ENCODE results near the gene GRK4. TPM values are rescaled to one million over a fixed set of nuclear protein-coding genes. Genes with fewer than 3 reads are reported as not detected.

The GRK4 gene
- total RNA-seq, 1 experiment from 2014 or later, result 4.2 TPM

DNA sequence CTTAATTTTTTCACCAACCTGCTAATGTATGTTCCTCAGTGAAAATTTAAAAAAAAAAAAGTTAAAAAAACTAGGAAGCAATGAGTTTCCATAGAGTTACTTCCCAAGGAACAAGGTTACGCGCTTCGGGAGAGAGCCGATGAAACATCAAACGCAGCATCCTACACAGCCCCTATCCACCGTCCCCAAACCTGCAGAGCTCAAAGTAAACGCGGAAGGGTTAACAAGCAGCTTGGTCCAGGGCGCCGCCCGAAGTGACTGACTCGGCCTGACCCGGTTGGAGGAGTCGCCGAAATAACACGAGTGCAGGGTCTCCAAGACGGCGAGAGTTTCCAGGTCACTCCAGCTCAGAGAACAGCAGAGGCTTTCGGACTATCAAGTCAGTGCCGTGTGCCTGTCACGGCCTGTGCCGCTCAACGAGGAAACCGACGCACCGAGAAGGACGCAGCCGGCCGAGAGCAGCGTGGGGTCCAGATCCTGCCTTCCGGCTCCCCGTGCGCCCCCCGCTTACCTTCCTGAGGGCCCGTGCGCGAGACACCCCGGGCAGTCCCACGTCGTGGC is 677 bp upstream of the GRK4 start:
- ChIA-PET POLR2A (interaction anchor here (0.7 to 1.2 kb wide), 2 partner anchors 11 to 26 kb away, joined by 3 to 4 read pairs; no protein-coding TSS in a partner anchor), RAD21 (ENCODE audit: low non-redundant PET in 1 of 2, low total read pairs in 2 of 2, uncharacterized antibody in 2 of 2, unreplicated experiment in 2 of 2) (no interaction called here), CTCF (interaction anchor here (1.0 to 3.9 kb wide), 4 partner anchors 13 to 199 kb away, joined by 3 to 23 read pairs (median 4); no protein-coding TSS in a partner anchor)
- Histone ChIP-seq H3K27me3 (ENCODE audit: insufficient read depth, low read length) (no peaks in the 10 kb centered on the region), H3K4me2 (ENCODE audit: low read length) (peak overlapping the region; percentile 91), H3K9ac (ENCODE audit: low read length) (peak overlapping the region; percentile 97), H3K36me3 (ENCODE audit: control insufficient read depth in 1 of 2, insufficient read depth in 2 of 2, low read length in 2 of 2) (peaks cover 14 to 21% of the 10 kb centered on the region in 2 experiments), H3K4me3 (replicated peaks in 1 of 2; ENCODE audit: low read depth in 1 of 2, low read length in 2 of 2) (peak overlapping the region; percentile 63 to 94), H3K9me2 (ENCODE audit: insufficient read depth) (no peaks in the 10 kb centered on the region), H3K27ac (ENCODE audit: low read depth, low read length) (peak overlapping the region; percentile 81), H3K9me3 (ENCODE audit: control insufficient read depth in 1 of 2, insufficient read depth in 1 of 2, low read depth in 1 of 2, low read length in 2 of 2) (no peaks in the 10 kb centered on the region), H4K20me1 (ENCODE audit: insufficient read depth) (peaks cover 6% of the 10 kb centered on the region; the same call in 1 of the 2 replicates), H3K79me2 (ENCODE audit: insufficient read depth, low read length) (peaks cover 51% of the 10 kb centered on the region), H2AFZ (ENCODE audit: low read depth, low read length, poor library complexity, severe bottlenecking) (no peak overlapping the region), H3K4me1 (ENCODE audit: control insufficient read depth in 1 of 2, insufficient read depth in 2 of 2, low read length in 2 of 2) (peaks cover 12 to 23% of the 10 kb centered on the region in 2 experiments; a peak in 3 of 4 replicates)
- DNase-seq (ENCODE audit: low read depth, low spot score) (peak; percentile 12), ATAC-seq (peak; percentile 37)
- intact Hi-C loops (cut with micrococcal nuclease), result no loop called here
- no TSS peak for BruUV-seq (replicated peaks)
- no peak for TF ChIP-seq JUND (IDR thresholded peaks at IDR 0.05)
- TF ChIP-seq TCF7L2 (IDR thresholded peaks at IDR 0.05; ENCODE audit: borderline replicate concordance, extremely low read depth, insufficient read depth, insufficient read length), result peak; percentile 36

DNA sequence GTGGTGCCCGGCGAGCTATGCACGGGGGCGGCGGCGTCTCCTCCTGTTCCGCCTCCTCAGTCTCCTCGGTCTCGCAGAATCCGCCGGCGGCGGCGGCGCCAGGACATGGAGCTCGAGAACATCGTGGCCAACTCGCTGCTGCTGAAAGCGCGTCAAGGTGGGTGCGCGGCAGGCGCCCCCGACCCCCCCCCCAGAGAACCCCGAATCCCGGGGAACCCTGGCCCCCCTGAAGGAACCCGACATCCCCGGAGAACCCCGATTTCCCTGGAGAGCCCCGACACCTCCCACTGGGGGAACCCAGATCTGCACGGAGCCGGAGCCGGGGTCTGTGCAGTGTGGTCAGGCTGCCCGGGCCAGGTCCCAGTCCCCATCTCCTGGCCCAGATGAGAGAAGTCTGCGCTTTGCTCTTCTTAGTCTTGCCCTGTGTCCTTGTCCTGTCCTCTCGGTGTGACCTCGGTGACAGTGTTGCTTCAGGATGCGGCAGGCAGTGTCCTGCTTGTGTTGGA is 648 bp downstream of the GRK4 start:
- Histone ChIP-seq H3K9me3 (ENCODE audit: control insufficient read depth in 1 of 2, insufficient read depth in 1 of 2, low read depth in 1 of 2, low read length in 2 of 2) (no peaks in the 10 kb centered on the region), H3K4me2 (ENCODE audit: low read length) (peak overlapping the region; percentile 91), H3K4me3 (replicated peaks in 1 of 2; ENCODE audit: low read depth in 1 of 2, low read length in 2 of 2) (peak overlapping the region; percentile 61 to 94), H3K36me3 (ENCODE audit: control insufficient read depth in 1 of 2, insufficient read depth in 2 of 2, low read length in 2 of 2) (peaks cover 3 to 8% of the 10 kb centered on the region in 2 experiments; a peak in 2 of 4 replicates), H3K4me1 (ENCODE audit: control insufficient read depth in 1 of 2, insufficient read depth in 2 of 2, low read length in 2 of 2) (peaks cover 12 to 31% of the 10 kb centered on the region in 2 experiments; a peak in 3 of 4 replicates), H3K79me2 (ENCODE audit: insufficient read depth, low read length) (peaks cover 37% of the 10 kb centered on the region), H3K27me3 (ENCODE audit: insufficient read depth, low read length) (no peaks in the 10 kb centered on the region), H2AFZ (ENCODE audit: low read depth, low read length, poor library complexity, severe bottlenecking) (no peak overlapping the region), H3K9me2 (ENCODE audit: insufficient read depth) (no peaks in the 10 kb centered on the region), H4K20me1 (ENCODE audit: insufficient read depth) (no peaks in the 10 kb centered on the region), H3K27ac (ENCODE audit: low read depth, low read length) (peak overlapping the region; percentile 22; the same call in 1 of the 2 replicates), H3K9ac (ENCODE audit: low read length) (peak overlapping the region; percentile 97)
- ATAC-seq (peak; percentile 49), DNase-seq (ENCODE audit: low read depth, low spot score) (no peak)
- CTCF ChIA-PET, result interaction anchor here (0.7 to 3.9 kb wide), 4 partner anchors 9 to 916 kb away, joined by 3 to 23 read pairs (median 4); no protein-coding TSS in a partner anchor
- BruUV-seq (replicated peaks), result no TSS peak
- POLR2A ChIA-PET, result interaction anchor here (0.6 to 1.4 kb wide), 3 partner anchors 9 to 27 kb away, joined by 3 to 9 read pairs (median 4); no protein-coding TSS in a partner anchor
- intact Hi-C loops (cut with micrococcal nuclease), result no loop called here
- RAD21 ChIA-PET (ENCODE audit: low non-redundant PET in 1 of 2, low total read pairs in 2 of 2, uncharacterized antibody in 2 of 2, unreplicated experiment in 2 of 2), result no interaction called here
- no peak for TF ChIP-seq ZNF274 (IDR thresholded peaks at IDR 0.05; ENCODE audit: low read depth, low read length)
